ENCODE data around the gene ACVR1C. TPM values are rescaled to one million over a fixed set of nuclear protein-coding genes. Genes with fewer than 3 reads are reported as not detected.

Gene ACVR1C
- polyA plus RNA-seq, 1 experiment, result 0.04 TPM

- Histone ChIP-seq H3K4me3 (ENCODE audit: low read depth, low read length) (no peak overlapping the region), H3K36me3 (ENCODE audit: control insufficient read depth, insufficient read depth, low read length) (no peaks in the 10 kb centered on the region), H3K27me3 (ENCODE audit: control insufficient read depth, insufficient read depth, low read length) (peaks cover 5% of the 10 kb centered on the region)
- TF ChIP-seq, protein P1, sequence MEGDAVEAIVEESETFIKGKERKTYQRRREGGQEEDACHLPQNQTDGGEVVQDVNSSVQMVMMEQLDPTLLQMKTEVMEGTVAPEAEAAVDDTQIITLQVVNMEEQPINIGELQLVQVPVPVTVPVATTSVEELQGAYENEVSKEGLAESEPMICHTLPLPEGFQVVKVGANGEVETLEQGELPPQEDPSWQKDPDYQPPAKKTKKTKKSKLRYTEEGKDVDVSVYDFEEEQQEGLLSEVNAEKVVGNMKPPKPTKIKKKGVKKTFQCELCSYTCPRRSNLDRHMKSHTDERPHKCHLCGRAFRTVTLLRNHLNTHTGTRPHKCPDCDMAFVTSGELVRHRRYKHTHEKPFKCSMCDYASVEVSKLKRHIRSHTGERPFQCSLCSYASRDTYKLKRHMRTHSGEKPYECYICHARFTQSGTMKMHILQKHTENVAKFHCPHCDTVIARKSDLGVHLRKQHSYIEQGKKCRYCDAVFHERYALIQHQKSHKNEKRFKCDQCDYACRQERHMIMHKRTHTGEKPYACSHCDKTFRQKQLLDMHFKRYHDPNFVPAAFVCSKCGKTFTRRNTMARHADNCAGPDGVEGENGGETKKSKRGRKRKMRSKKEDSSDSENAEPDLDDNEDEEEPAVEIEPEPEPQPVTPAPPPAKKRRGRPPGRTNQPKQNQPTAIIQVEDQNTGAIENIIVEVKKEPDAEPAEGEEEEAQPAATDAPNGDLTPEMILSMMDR (IDR thresholded peaks at IDR 0.05; ENCODE audit: insufficient read depth, low read depth, low read length), result no peak
- no peak for DNase-seq (ENCODE audit: low read depth)
- ChIA-PET CTCF (interaction anchor here (1.0 kb wide), 1 partner anchor 24 kb away, joined by 3 read pairs; no protein-coding TSS in a partner anchor), POLR2A (no interaction called here)
These were observed 3.4 kb downstream of the ACVR1C start for GRCh38 chr2:157625296-157625695.

DNA sequence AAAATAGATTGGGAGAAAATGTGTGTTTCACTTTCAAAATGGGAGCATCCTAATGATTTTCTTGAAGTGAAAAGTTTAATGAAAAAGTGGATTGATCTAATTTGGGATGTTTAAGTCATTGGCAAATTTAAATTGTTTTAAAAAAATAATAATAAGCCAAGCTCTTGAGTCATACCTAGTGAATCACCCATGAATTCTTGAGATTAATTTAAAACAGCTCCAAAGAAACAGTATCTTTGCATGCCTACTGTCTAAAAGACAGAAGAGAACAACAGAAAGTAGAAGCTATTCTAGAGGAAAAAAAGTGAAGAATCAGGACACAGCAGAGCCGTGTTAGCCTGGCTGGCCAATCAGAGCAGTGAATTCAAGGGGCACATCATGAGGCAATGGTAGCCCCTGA lies 7.7 kb downstream of the ACVR1C start:
- ChIA-PET POLR2A (no interaction called here), CTCF (interaction anchor here (0.5 to 1.5 kb wide), 3 partner anchors 9 to 1783 kb away, joined by 3 to 5 read pairs (median 3); partner anchors contain the start of gene ACVR1C)
- H3K27me3 ChIP-seq (ENCODE audit: control insufficient read depth, insufficient read depth, low read length), result no peaks in the 10 kb centered on the region
- no peaks in the 10 kb centered on the region for H3K36me3 ChIP-seq (ENCODE audit: control insufficient read depth, insufficient read depth, low read length)
- TF ChIP-seq, protein P1 (IDR thresholded peaks at IDR 0.05; ENCODE audit: insufficient read depth, low read depth, low read length), result no peak
- no peak overlapping the region for H3K4me3 ChIP-seq (ENCODE audit: low read depth, low read length)
- DNase-seq (ENCODE audit: low read depth), result no peak

- Histone ChIP-seq H3K27me3 (ENCODE audit: control insufficient read depth, insufficient read depth, low read length) (no peaks in the 10 kb centered on the region), H3K36me3 (ENCODE audit: control insufficient read depth, insufficient read depth, low read length) (no peaks in the 10 kb centered on the region), H3K4me3 (ENCODE audit: low read depth, low read length) (no peak overlapping the region)
- ChIA-PET CTCF (no interaction called here), POLR2A (no interaction called here)
- no peak for DNase-seq (ENCODE audit: low read depth)
- TF ChIP-seq, protein P1 (IDR thresholded peaks at IDR 0.05; ENCODE audit: insufficient read depth, low read depth, low read length), result no peak
These were observed 16.9 kb downstream of the ACVR1C start for GRCh38 chr2:157611726-157612125.

DNA sequence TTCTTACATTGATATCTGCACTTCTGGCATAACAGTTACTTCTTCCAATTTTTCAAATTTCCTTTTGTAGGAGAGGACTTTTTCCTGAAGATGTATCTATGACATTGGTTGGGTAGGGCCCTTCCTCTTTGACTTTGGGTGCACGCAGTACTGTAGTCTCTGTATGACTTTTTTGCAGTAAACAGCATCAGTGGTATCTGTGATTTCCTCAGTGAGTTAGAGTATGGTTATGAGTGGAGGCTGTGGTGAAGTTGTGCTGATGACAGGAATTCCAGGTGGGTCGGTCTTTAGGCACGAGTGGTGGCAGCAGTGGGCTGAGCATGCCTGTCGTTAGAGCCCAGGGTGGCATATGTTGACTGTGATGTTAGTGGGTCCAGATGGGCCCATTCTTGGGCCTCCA lies 17.6 kb downstream of the ACVR1C start:
- ChIA-PET CTCF (no interaction called here), POLR2A (no interaction called here)
- Histone ChIP-seq H3K27me3 (ENCODE audit: control insufficient read depth, insufficient read depth, low read length) (no peaks in the 10 kb centered on the region), H3K4me3 (ENCODE audit: low read depth, low read length) (no peak overlapping the region), H3K36me3 (ENCODE audit: control insufficient read depth, insufficient read depth, low read length) (no peaks in the 10 kb centered on the region)
- no peak for DNase-seq (ENCODE audit: low read depth)
- TF ChIP-seq, protein P1 (IDR thresholded peaks at IDR 0.05; ENCODE audit: insufficient read depth, low read depth, low read length), result no peak

DNA sequence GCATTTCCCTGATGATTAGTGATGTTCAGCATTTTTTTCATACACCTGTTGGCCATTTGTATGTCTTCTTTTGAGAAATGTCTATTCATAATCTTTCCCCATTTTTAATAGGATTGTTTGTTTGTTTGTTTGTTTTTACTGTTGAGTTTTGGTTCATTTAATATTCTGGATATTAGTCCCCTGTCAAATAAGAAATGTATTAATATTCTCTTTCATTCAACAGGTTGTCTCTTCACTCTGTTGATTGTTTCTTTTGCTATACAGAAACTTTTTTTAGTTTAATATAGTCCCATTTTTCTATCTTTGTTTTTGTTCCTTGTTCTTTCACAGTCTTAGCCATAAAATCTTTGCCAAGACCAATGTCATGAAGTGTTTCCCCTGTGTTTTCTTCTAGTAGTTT lies 22.1 kb downstream of the ACVR1C start:
- POLR2A ChIA-PET, result no interaction called here
- CTCF ChIA-PET, result no interaction called here
- TF ChIP-seq, protein P1 (IDR thresholded peaks at IDR 0.05; ENCODE audit: insufficient read depth, low read depth, low read length), result no peak
- Histone ChIP-seq H3K36me3 (ENCODE audit: control insufficient read depth, insufficient read depth, low read length) (no peaks in the 10 kb centered on the region), H3K27me3 (ENCODE audit: control insufficient read depth, insufficient read depth, low read length) (no peaks in the 10 kb centered on the region), H3K4me3 (ENCODE audit: low read depth, low read length) (no peak overlapping the region)
- no peak for DNase-seq (ENCODE audit: low read depth)

All from BJ (cell line).